Measurements from ENCODE around the gene TNFRSF21. TPM values are rescaled to one million over a fixed set of nuclear protein-coding genes. Genes with fewer than 3 reads are reported as not detected.
"Not testable (repeated sequence)": the region's sequence is repeated elsewhere in the genome, so short reads cannot be mapped to it uniquely, and the experiment has no call there.

TNFRSF21 gene
- total RNA-seq, 4 donors from 2014 or later, result 1.6 to 5.4 (median 3.1) TPM

DNA sequence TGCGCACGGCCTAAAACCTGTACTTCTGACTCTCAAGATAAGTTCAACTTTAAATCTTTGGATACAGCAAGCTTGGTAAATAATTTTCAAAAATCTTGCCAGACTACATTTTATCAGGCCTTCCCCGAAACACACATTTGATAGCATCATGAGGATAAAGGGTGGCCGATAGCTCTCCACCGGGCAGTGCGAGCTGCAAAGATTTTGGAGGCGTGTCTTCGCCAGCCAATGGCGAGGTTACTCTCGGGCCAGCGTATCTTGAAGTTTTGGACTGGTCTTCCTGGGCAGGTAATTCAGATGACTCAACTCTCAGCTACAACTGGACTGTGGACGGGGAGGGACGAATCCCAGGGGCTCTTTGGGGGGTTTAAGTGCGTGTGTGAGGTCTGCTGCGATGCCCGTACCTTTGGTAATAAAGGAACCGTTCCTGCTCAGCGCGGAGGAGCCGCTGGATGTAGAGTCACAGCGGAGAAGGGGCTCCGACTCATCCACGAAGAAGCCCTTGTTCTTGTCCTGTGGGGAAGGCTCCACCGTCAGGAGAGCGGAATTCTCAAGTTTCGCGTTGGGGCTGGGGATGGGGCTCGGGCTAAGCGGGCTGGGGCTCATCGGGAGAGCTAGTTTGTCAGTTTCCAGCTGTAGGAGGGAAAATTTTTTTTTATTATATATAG, 75.3 kb downstream of the TNFRSF21 start:
- TF ChIP-seq, protein P1, sequence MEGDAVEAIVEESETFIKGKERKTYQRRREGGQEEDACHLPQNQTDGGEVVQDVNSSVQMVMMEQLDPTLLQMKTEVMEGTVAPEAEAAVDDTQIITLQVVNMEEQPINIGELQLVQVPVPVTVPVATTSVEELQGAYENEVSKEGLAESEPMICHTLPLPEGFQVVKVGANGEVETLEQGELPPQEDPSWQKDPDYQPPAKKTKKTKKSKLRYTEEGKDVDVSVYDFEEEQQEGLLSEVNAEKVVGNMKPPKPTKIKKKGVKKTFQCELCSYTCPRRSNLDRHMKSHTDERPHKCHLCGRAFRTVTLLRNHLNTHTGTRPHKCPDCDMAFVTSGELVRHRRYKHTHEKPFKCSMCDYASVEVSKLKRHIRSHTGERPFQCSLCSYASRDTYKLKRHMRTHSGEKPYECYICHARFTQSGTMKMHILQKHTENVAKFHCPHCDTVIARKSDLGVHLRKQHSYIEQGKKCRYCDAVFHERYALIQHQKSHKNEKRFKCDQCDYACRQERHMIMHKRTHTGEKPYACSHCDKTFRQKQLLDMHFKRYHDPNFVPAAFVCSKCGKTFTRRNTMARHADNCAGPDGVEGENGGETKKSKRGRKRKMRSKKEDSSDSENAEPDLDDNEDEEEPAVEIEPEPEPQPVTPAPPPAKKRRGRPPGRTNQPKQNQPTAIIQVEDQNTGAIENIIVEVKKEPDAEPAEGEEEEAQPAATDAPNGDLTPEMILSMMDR (IDR thresholded peaks at IDR 0.05), result no peak
- no peak for TF ChIP-seq POLR2A (IDR thresholded peaks at IDR 0.05)
- DNase-seq (ENCODE audit: low spot score in 2 of 2), result no peak
- 96% methylated on average over 29 to 30 of the region's 30 CpGs for WGBS, 2 donors
- no peak overlapping the region for H3K4me3 ChIP-seq (ENCODE audit: low read depth, poor library complexity, severe bottlenecking)
- intact Hi-C loops (cut with DNase I; ENCODE audit: low total_unique reads), result no loop called here

DNA sequence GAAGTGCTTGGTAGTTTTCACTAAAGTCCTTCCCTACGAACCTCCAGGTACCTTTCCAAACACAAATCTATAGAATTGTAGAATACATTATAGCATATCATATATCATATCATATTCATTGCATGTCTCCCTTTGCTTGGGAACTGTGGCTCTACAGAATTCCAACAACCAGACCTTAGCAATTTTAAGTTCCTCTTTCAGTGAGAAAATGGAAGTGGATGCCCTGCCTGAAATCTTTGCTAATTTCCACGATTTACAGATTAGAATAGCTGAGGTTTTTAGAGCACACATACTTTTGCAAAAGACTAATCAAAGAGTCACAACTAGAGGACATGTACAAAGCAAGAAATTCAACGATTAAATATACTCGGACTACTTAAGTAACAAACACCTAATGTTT, 78.6 kb downstream of the TNFRSF21 start:
- 86 to 88% methylated on average over 4 of the region's 4 CpGs for WGBS, 2 donors
- TF ChIP-seq, protein P1 (IDR thresholded peaks at IDR 0.05), result no peak
- TF ChIP-seq POLR2A (IDR thresholded peaks at IDR 0.05), result no peak
- intact Hi-C loops (cut with DNase I; ENCODE audit: low total_unique reads), result no loop called here
- DNase-seq (ENCODE audit: low spot score in 2 of 2), result no peak
- no peak overlapping the region for H3K4me3 ChIP-seq (ENCODE audit: low read depth, poor library complexity, severe bottlenecking)

DNA sequence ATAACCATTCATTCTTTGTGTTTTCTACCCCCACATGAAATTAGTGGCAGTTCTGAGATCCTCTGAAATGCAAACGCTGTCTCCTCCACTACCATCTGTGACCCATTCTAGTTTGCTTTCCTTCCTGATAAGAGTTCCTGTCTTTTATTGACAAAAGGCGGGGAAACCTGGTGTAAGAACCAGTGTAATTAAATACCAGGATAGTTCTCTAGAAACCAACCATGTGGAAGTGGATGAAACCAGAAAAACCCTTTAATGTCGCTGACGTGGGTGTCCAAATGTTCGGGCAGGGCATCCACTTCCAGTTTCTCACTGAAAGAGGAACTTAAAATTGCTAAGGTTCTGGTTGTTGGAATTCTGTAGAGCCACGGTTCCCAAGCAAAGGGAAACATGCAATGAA, 79.1 kb downstream of the TNFRSF21 start:
- no peak overlapping the region for H3K4me3 ChIP-seq (ENCODE audit: low read depth, poor library complexity, severe bottlenecking)
- no peak for DNase-seq (ENCODE audit: low spot score in 2 of 2)
- 79 to 83% methylated on average over 6 of the region's 6 CpGs for WGBS, 2 donors
- intact Hi-C loops (cut with DNase I; ENCODE audit: low total_unique reads), result no loop called here
- TF ChIP-seq POLR2A (IDR thresholded peaks at IDR 0.05), result no peak
- TF ChIP-seq, protein P1 (IDR thresholded peaks at IDR 0.05), result no peak

DNA sequence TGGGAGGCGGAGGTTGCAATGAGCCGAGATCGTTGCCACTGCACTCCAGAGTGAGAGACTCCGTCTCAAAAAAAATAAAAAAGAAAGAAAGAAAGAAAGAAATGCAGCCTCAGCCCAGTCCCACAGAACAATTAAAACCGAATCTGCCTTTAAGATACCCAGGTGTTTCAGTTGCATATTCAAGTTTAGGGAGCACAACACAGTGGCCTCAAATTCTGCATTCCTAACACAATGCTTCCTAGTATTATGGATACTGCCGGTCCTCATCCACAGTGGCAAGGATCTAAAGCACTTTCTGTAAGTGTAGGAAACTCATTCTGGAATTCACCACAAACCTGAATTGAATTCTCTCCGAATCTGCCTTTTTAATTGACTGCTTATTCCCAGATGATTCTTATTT, 80.5 kb downstream of the TNFRSF21 start:
- TF ChIP-seq POLR2A (IDR thresholded peaks at IDR 0.05), result no peak
- TF ChIP-seq, protein P1 (IDR thresholded peaks at IDR 0.05), result no peak
- WGBS, 2 donors, result 93% methylated on average over 7 of the region's 7 CpGs
- no peak overlapping the region for H3K4me3 ChIP-seq (ENCODE audit: low read depth, poor library complexity, severe bottlenecking)
- intact Hi-C loops (cut with DNase I; ENCODE audit: low total_unique reads), result no loop called here
- no peak for DNase-seq (ENCODE audit: low spot score in 2 of 2)

DNA sequence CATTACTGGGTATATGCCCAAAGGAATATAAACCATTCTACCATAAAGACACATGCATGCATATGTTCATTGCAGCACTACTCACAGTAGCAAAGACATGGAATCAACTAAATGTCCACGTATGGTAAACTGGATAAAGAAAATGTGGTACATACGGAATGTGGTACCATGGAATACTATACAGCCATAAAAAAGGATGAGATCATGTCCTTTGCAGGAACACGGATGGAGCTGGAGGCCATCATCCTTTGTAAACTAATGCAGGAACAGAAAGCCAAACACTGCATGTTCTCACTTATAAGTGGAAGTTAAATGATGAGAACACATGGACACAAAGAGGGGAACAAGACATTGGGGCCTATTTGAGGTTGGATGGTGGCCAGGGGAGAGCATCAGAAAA, 81.6 kb downstream of the TNFRSF21 start:
- intact Hi-C loops (cut with DNase I; ENCODE audit: low total_unique reads); DNase-seq (ENCODE audit: low spot score in 2 of 2); H3K4me3 ChIP-seq (ENCODE audit: low read depth, poor library complexity, severe bottlenecking): not testable (repeated sequence)
- WGBS, 2 donors, result 94 to 96% methylated on average over 3 of the region's 3 CpGs

DNA sequence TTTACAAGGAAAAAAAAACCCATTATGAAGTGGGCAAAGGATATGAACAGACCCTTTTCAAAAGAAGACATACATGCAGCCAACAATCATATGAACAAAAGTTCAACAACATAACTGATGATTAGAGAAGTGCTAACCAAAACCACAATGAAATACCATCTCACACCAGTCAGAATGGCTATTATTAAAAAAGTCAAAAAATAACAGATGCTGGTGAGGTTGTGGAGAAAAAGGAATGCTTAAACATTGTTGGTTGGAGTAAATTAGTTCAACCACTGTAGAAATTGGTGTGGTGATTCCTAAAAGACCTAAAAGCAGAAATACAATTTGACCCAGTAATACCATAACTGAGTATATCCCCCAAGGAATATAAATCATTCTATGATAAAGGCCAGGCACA, 86.5 kb downstream of the TNFRSF21 start:
- DNase-seq (ENCODE audit: low spot score in 2 of 2); H3K4me3 ChIP-seq (ENCODE audit: low read depth, poor library complexity, severe bottlenecking); intact Hi-C loops (cut with DNase I; ENCODE audit: low total_unique reads): not testable (repeated sequence)

DNA sequence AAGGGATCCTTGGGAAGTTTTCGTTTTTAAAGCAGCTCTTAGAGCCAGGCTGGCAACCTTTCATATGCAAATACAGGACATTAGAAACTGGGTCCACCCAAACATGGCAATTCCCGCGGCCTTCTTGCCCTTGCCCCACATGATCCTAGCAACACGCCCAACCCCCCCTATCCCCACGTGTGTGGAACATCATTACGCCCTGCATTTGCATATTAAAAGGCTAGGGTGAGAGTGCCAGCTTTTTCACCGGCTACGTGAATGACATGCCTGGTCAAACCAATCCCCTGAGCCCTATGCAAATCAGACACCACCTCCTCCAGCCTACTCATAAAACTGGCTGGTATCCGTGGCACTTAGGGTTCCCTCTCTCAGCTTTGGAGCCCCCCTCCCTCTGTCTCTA, 88.1 kb downstream of the TNFRSF21 start:
- DNase-seq (ENCODE audit: low spot score in 2 of 2), result no peak
- H3K4me3 ChIP-seq (ENCODE audit: low read depth, poor library complexity, severe bottlenecking), result no peak overlapping the region
- intact Hi-C loops (cut with DNase I; ENCODE audit: low total_unique reads), result no loop called here
- 26 to 59% methylated on average over 9 of the region's 9 CpGs for WGBS, 2 donors
- TF ChIP-seq, protein P1 (IDR thresholded peaks at IDR 0.05), result no peak
- TF ChIP-seq POLR2A (IDR thresholded peaks at IDR 0.05), result no peak

Data from lower leg skin (tissue), 4 donors.